ENCODE results near the gene RCN2. TPM values are rescaled to one million over a fixed set of nuclear protein-coding genes. Genes with fewer than 3 reads are reported as not detected.

The RCN2 gene
- total and polyA plus RNA-seq, 2 of the 8 experiments (the other 6 are each of a cell fraction or from before 2014, with no cell fraction given) = 65.6 to 137 TPM

DNA sequence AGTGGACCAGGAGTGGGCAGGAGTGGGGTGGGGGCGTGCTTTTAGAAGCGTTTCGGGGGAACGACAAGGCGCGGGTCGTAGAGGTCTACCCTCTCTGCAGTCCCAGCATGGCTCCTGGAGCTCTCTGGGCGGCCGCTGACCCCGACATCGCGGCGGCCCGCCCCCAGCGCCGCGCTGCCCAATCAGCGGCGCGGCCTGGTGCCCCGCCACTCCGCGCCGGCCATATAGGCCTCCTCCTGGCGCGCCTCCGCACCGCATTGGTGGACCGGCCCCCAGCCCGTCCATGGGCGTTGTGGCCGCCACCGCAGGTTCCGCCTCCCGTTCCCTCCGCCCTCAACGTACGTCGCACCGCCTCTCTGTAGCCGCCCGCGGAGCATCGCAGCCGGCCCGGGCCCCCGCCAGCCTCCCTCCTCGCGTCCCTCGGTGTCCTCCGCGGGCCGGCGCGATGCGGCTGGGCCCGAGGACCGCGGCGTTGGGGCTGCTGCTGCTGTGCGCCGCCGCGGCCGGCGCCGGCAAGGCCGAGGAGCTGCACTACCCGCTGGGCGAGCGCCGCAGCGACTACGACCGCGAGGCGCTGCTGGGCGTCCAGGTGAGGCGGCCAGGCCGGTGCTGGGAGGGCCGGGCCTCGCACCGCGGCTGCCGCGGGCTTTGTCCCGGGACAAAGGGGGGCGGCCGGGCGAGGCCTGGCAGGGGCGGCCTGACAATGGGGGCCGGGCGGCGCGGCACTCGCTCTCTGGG lies at the start of gene RCN2 (continued):
- TF ChIP-seq SRF (IDR thresholded peaks at IDR 0.05; ENCODE audit: low read depth, low read length) (no peak), CHD2 (IDR thresholded peaks at IDR 0.05; ENCODE audit: low read length) (0 out of 2 replicates have a peak, but pooled peaks have one; percentile 42), CHD1 (IDR thresholded peaks at IDR 0.05; ENCODE audit: low read depth, low read length) (no peak), SP2 (IDR thresholded peaks at IDR 0.05; ENCODE audit: low read length) (peak; percentile 28; the same call in 1 of the 2 replicates), PHF8 (conservative IDR thresholded peaks at IDR 0.05; ENCODE audit: low read depth, low read length) (peak; percentile 91), TAF7 (optimal IDR thresholded peaks at IDR 0.05; ENCODE audit: borderline replicate concordance, low read depth, low read length) (peak; percentile 51), RAD21 (IDR thresholded peaks at IDR 0.05 in 1 of 2, conservative IDR thresholded peaks at IDR 0.05 in 1 of 2; ENCODE audit: low read depth in 2 of 2, low read length in 2 of 2) (no peak), CREB1 (IDR thresholded peaks at IDR 0.05) (peak; percentile 52; the same call in 1 of the 2 replicates)
- TF ChIP-seq, protein P1, sequence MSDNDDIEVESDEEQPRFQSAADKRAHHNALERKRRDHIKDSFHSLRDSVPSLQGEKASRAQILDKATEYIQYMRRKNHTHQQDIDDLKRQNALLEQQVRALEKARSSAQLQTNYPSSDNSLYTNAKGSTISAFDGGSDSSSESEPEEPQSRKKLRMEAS (IDR thresholded peaks at IDR 0.05) = peak; percentile 31; the same call in 1 of the 2 replicates
- TF ChIP-seq, protein P2, sequence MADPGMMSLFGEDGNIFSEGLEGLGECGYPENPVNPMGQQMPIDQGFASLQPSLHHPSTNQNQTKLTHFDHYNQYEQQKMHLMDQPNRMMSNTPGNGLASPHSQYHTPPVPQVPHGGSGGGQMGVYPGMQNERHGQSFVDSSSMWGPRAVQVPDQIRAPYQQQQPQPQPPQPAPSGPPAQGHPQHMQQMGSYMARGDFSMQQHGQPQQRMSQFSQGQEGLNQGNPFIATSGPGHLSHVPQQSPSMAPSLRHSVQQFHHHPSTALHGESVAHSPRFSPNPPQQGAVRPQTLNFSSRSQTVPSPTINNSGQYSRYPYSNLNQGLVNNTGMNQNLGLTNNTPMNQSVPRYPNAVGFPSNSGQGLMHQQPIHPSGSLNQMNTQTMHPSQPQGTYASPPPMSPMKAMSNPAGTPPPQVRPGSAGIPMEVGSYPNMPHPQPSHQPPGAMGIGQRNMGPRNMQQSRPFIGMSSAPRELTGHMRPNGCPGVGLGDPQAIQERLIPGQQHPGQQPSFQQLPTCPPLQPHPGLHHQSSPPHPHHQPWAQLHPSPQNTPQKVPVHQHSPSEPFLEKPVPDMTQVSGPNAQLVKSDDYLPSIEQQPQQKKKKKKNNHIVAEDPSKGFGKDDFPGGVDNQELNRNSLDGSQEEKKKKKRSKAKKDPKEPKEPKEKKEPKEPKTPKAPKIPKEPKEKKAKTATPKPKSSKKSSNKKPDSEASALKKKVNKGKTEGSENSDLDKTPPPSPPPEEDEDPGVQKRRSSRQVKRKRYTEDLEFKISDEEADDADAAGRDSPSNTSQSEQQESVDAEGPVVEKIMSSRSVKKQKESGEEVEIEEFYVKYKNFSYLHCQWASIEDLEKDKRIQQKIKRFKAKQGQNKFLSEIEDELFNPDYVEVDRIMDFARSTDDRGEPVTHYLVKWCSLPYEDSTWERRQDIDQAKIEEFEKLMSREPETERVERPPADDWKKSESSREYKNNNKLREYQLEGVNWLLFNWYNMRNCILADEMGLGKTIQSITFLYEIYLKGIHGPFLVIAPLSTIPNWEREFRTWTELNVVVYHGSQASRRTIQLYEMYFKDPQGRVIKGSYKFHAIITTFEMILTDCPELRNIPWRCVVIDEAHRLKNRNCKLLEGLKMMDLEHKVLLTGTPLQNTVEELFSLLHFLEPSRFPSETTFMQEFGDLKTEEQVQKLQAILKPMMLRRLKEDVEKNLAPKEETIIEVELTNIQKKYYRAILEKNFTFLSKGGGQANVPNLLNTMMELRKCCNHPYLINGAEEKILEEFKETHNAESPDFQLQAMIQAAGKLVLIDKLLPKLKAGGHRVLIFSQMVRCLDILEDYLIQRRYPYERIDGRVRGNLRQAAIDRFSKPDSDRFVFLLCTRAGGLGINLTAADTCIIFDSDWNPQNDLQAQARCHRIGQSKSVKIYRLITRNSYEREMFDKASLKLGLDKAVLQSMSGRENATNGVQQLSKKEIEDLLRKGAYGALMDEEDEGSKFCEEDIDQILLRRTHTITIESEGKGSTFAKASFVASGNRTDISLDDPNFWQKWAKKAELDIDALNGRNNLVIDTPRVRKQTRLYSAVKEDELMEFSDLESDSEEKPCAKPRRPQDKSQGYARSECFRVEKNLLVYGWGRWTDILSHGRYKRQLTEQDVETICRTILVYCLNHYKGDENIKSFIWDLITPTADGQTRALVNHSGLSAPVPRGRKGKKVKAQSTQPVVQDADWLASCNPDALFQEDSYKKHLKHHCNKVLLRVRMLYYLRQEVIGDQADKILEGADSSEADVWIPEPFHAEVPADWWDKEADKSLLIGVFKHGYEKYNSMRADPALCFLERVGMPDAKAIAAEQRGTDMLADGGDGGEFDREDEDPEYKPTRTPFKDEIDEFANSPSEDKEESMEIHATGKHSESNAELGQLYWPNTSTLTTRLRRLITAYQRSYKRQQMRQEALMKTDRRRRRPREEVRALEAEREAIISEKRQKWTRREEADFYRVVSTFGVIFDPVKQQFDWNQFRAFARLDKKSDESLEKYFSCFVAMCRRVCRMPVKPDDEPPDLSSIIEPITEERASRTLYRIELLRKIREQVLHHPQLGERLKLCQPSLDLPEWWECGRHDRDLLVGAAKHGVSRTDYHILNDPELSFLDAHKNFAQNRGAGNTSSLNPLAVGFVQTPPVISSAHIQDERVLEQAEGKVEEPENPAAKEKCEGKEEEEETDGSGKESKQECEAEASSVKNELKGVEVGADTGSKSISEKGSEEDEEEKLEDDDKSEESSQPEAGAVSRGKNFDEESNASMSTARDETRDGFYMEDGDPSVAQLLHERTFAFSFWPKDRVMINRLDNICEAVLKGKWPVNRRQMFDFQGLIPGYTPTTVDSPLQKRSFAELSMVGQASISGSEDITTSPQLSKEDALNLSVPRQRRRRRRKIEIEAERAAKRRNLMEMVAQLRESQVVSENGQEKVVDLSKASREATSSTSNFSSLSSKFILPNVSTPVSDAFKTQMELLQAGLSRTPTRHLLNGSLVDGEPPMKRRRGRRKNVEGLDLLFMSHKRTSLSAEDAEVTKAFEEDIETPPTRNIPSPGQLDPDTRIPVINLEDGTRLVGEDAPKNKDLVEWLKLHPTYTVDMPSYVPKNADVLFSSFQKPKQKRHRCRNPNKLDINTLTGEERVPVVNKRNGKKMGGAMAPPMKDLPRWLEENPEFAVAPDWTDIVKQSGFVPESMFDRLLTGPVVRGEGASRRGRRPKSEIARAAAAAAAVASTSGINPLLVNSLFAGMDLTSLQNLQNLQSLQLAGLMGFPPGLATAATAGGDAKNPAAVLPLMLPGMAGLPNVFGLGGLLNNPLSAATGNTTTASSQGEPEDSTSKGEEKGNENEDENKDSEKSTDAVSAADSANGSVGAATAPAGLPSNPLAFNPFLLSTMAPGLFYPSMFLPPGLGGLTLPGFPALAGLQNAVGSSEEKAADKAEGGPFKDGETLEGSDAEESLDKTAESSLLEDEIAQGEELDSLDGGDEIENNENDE (IDR thresholded peaks at IDR 0.05; ENCODE audit: insufficient replicate concordance, low read length) = no peak

Data from H1 (cell line).